Endometrium (tissue), 2 donors: ENCODE data around the gene SPHKAP.
"Not testable (repeated sequence)": the region's sequence is repeated elsewhere in the genome, so short reads cannot be mapped to it uniquely, and the experiment has no call there.

Experiments used
- FAIRE-seq: peaks from 2 replicates; lab custom pipeline; 2012; peaks lifted over from hg19 to GRCh38; lab: Jason Lieb, UNC
- donor health status: control.
- donor health status: control.

SPHKAP gene

GRCh38 chr2:228181098-228182019 is at the start of gene SPHKAP:
SPHKAP (minus strand) TSS chr2:228181687; CDS start chr2:228181598, 89 bp downstream.
- FAIRE-seq = no peak

GRCh38 chr2:228227466-228227865 is 46.0 kb upstream of the SPHKAP start:
- no peak for FAIRE-seq

GRCh38 chr2:228224410-228224809 is 42.9 kb upstream of the SPHKAP start:
- FAIRE-seq = no peak

GRCh38 chr2:228218593-228218992 is 37.1 kb upstream of the SPHKAP start:
- not testable (repeated sequence) for FAIRE-seq

GRCh38 chr2:228197504-228197903 is 16.0 kb upstream of the SPHKAP start:
- FAIRE-seq = no peak

- FAIRE-seq = no peak
These were observed 1.0 kb downstream of the SPHKAP start for GRCh38 chr2:228180181-228181097.

- no peak for FAIRE-seq
These were observed 14.2 kb downstream of the SPHKAP start for GRCh38 chr2:228167290-228167689.

- no peak for FAIRE-seq
These were observed 16.8 kb downstream of the SPHKAP start for GRCh38 chr2:228164718-228165117.

GRCh38 chr2:228157841-228158240 is 23.6 kb downstream of the SPHKAP start:
- FAIRE-seq = no peak

GRCh38 chr2:228144961-228145360 is 36.5 kb downstream of the SPHKAP start:
- FAIRE-seq = no peak

GRCh38 chr2:228140934-228141528 is 40.5 kb downstream of the SPHKAP start:
- no peak for FAIRE-seq

- no peak for FAIRE-seq
These were observed 45.5 kb downstream of the SPHKAP start for GRCh38 chr2:228136027-228136426.

- FAIRE-seq = no peak
These were observed 46.2 kb downstream of the SPHKAP start for GRCh38 chr2:228135300-228135699.

GRCh38 chr2:228131833-228132232 is 49.7 kb downstream of the SPHKAP start:
- FAIRE-seq = no peak

GRCh38 chr2:228126401-228126800 is 55.1 kb downstream of the SPHKAP start:
- no peak for FAIRE-seq

GRCh38 chr2:228118940-228119339 is 62.5 kb downstream of the SPHKAP start:
- no peak for FAIRE-seq

GRCh38 chr2:228107846-228108245 is 73.6 kb downstream of the SPHKAP start:
- no peak for FAIRE-seq

GRCh38 chr2:228105526-228106250 is 75.8 kb downstream of the SPHKAP start:
- FAIRE-seq = no peak

GRCh38 chr2:228104215-228104614 is 77.3 kb downstream of the SPHKAP start:
- FAIRE-seq = peak; percentile 88

GRCh38 chr2:228103379-228103778 is 78.1 kb downstream of the SPHKAP start:
- no peak for FAIRE-seq

- FAIRE-seq = no peak
These were observed 78.5 kb downstream of the SPHKAP start for GRCh38 chr2:228102949-228103348.
